ENCODE data around the gene RAPGEF3.

RAPGEF3 gene

GRCh38 chr12:47781479-47782371 is 23.0 kb upstream of the RAPGEF3 start:
- H3K9ac ChIP-seq (ENCODE audit: low read length): no peak overlapping the region
- no peaks in the 10 kb centered on the region for H3K27me3 ChIP-seq (ENCODE audit: control insufficient read depth in 1 of 2, insufficient read depth in 2 of 2, low read length in 2 of 2)
- H3K27ac ChIP-seq (ENCODE audit: low read depth, low read length): no peak overlapping the region
- peaks cover 28% of the 10 kb centered on the region for H3K4me1 ChIP-seq (ENCODE audit: insufficient read depth, low read length)
- no peak overlapping the region for H3K4me3 ChIP-seq (ENCODE audit: low read depth in 1 of 2, low read length in 2 of 2)
- peaks cover 52% of the 10 kb centered on the region for H3K36me3 ChIP-seq (ENCODE audit: insufficient read depth, low read length)
- H3K9me3 ChIP-seq (ENCODE audit: low read length): no peaks in the 10 kb centered on the region

- Histone ChIP-seq H3K27me3 (ENCODE audit: control insufficient read depth in 1 of 2, insufficient read depth in 2 of 2, low read length in 2 of 2) (no peaks in the 10 kb centered on the region), H3K9me3 (ENCODE audit: low read length) (no peaks in the 10 kb centered on the region), H3K9ac (ENCODE audit: low read length) (no peak overlapping the region), H3K36me3 (ENCODE audit: insufficient read depth, low read length) (peaks cover 35% of the 10 kb centered on the region), H3K27ac (ENCODE audit: low read depth, low read length) (no peak overlapping the region), H3K4me1 (ENCODE audit: insufficient read depth, low read length) (peaks cover 45% of the 10 kb centered on the region), H3K4me3 (ENCODE audit: low read depth in 1 of 2, low read length in 2 of 2) (no peak overlapping the region)
Observed at GRCh38 chr12:47779943-47780504, 21.3 kb upstream of the RAPGEF3 start.

- peaks cover 51% of the 10 kb centered on the region for H3K4me1 ChIP-seq (ENCODE audit: insufficient read depth, low read length)
- no peak overlapping the region for H3K4me3 ChIP-seq (ENCODE audit: low read depth in 1 of 2, low read length in 2 of 2)
- H3K27me3 ChIP-seq (ENCODE audit: control insufficient read depth in 1 of 2, insufficient read depth in 2 of 2, low read length in 2 of 2): no peaks in the 10 kb centered on the region
- H3K9me3 ChIP-seq (ENCODE audit: low read length): no peaks in the 10 kb centered on the region
- no peak overlapping the region for H3K9ac ChIP-seq (ENCODE audit: low read length)
- H3K27ac ChIP-seq (ENCODE audit: low read depth, low read length): no peak overlapping the region
- H3K36me3 ChIP-seq (ENCODE audit: insufficient read depth, low read length): peaks cover 29% of the 10 kb centered on the region
Observed at GRCh38 chr12:47779301-47779942, 20.7 kb upstream of the RAPGEF3 start.

GRCh38 chr12:47778881-47779280 is 20.2 kb upstream of the RAPGEF3 start:
- Histone ChIP-seq H3K9ac (ENCODE audit: low read length) (no peak overlapping the region), H3K4me1 (ENCODE audit: insufficient read depth, low read length) (peaks cover 56% of the 10 kb centered on the region), H3K36me3 (ENCODE audit: insufficient read depth, low read length) (peaks cover 23% of the 10 kb centered on the region), H3K4me3 (ENCODE audit: low read depth in 1 of 2, low read length in 2 of 2) (no peak overlapping the region), H3K27me3 (ENCODE audit: control insufficient read depth in 1 of 2, insufficient read depth in 2 of 2, low read length in 2 of 2) (no peaks in the 10 kb centered on the region), H3K9me3 (ENCODE audit: low read length) (no peaks in the 10 kb centered on the region), H3K27ac (ENCODE audit: low read depth, low read length) (no peak overlapping the region)

GRCh38 chr12:47777741-47778558 is 19.3 kb upstream of the RAPGEF3 start:
- H3K4me3 ChIP-seq (ENCODE audit: low read depth in 1 of 2, low read length in 2 of 2): no peak overlapping the region
- H3K4me1 ChIP-seq (ENCODE audit: insufficient read depth, low read length): peaks cover 58% of the 10 kb centered on the region
- H3K36me3 ChIP-seq (ENCODE audit: insufficient read depth, low read length): peaks cover 15% of the 10 kb centered on the region
- no peak overlapping the region for H3K27ac ChIP-seq (ENCODE audit: low read depth, low read length)
- H3K9ac ChIP-seq (ENCODE audit: low read length): no peak overlapping the region
- H3K27me3 ChIP-seq (ENCODE audit: control insufficient read depth in 1 of 2, insufficient read depth in 2 of 2, low read length in 2 of 2): no peaks in the 10 kb centered on the region
- no peaks in the 10 kb centered on the region for H3K9me3 ChIP-seq (ENCODE audit: low read length)

GRCh38 chr12:47777151-47777550 is 18.5 kb upstream of the RAPGEF3 start:
- H3K4me3 ChIP-seq (ENCODE audit: low read depth in 1 of 2, low read length in 2 of 2): no peak overlapping the region
- H3K4me1 ChIP-seq (ENCODE audit: insufficient read depth, low read length): peaks cover 63% of the 10 kb centered on the region
- H3K9me3 ChIP-seq (ENCODE audit: low read length): no peaks in the 10 kb centered on the region
- H3K9ac ChIP-seq (ENCODE audit: low read length): no peak overlapping the region
- H3K27ac ChIP-seq (ENCODE audit: low read depth, low read length): no peak overlapping the region
- H3K27me3 ChIP-seq (ENCODE audit: control insufficient read depth in 1 of 2, insufficient read depth in 2 of 2, low read length in 2 of 2): no peaks in the 10 kb centered on the region
- peaks cover 11% of the 10 kb centered on the region for H3K36me3 ChIP-seq (ENCODE audit: insufficient read depth, low read length)

GRCh38 chr12:47776471-47777143 is 17.9 kb upstream of the RAPGEF3 start:
- H3K27me3 ChIP-seq (ENCODE audit: control insufficient read depth in 1 of 2, insufficient read depth in 2 of 2, low read length in 2 of 2): no peaks in the 10 kb centered on the region
- H3K9ac ChIP-seq (ENCODE audit: low read length): no peak overlapping the region
- peak overlapping the region; percentile 43 for H3K27ac ChIP-seq (ENCODE audit: low read depth, low read length)
- peaks cover 6% of the 10 kb centered on the region for H3K36me3 ChIP-seq (ENCODE audit: insufficient read depth, low read length)
- no peaks in the 10 kb centered on the region for H3K9me3 ChIP-seq (ENCODE audit: low read length)
- peaks cover 63% of the 10 kb centered on the region for H3K4me1 ChIP-seq (ENCODE audit: insufficient read depth, low read length)
- H3K4me3 ChIP-seq (ENCODE audit: low read depth in 1 of 2, low read length in 2 of 2): no peak overlapping the region

- no peak overlapping the region for H3K27ac ChIP-seq (ENCODE audit: low read depth, low read length)
- H3K9me3 ChIP-seq (ENCODE audit: low read length): no peaks in the 10 kb centered on the region
- H3K36me3 ChIP-seq (ENCODE audit: insufficient read depth, low read length): no peaks in the 10 kb centered on the region
- peaks cover 65% of the 10 kb centered on the region for H3K4me1 ChIP-seq (ENCODE audit: insufficient read depth, low read length)
- no peaks in the 10 kb centered on the region for H3K27me3 ChIP-seq (ENCODE audit: control insufficient read depth in 1 of 2, insufficient read depth in 2 of 2, low read length in 2 of 2)
- H3K4me3 ChIP-seq (ENCODE audit: low read depth in 1 of 2, low read length in 2 of 2): peak overlapping the region in 1 of 2 donors; percentile 11
- H3K9ac ChIP-seq (ENCODE audit: low read length): no peak overlapping the region
Observed at GRCh38 chr12:47775100-47775911, 16.6 kb upstream of the RAPGEF3 start.

GRCh38 chr12:47774663-47775062 is 16.0 kb upstream of the RAPGEF3 start:
- Histone ChIP-seq H3K27me3 (ENCODE audit: control insufficient read depth in 1 of 2, insufficient read depth in 2 of 2, low read length in 2 of 2) (no peaks in the 10 kb centered on the region), H3K9me3 (ENCODE audit: low read length) (no peaks in the 10 kb centered on the region), H3K4me3 (ENCODE audit: low read depth in 1 of 2, low read length in 2 of 2) (no peak overlapping the region), H3K4me1 (ENCODE audit: insufficient read depth, low read length) (peaks cover 65% of the 10 kb centered on the region), H3K9ac (ENCODE audit: low read length) (no peak overlapping the region), H3K36me3 (ENCODE audit: insufficient read depth, low read length) (no peaks in the 10 kb centered on the region), H3K27ac (ENCODE audit: low read depth, low read length) (no peak overlapping the region)

- Histone ChIP-seq H3K9ac (ENCODE audit: low read length) (peak overlapping the region; percentile 11), H3K27ac (ENCODE audit: low read depth, low read length) (peak overlapping the region; percentile 64), H3K36me3 (ENCODE audit: insufficient read depth, low read length) (no peaks in the 10 kb centered on the region), H3K4me1 (ENCODE audit: insufficient read depth, low read length) (peaks cover 59% of the 10 kb centered on the region), H3K27me3 (ENCODE audit: control insufficient read depth in 1 of 2, insufficient read depth in 2 of 2, low read length in 2 of 2) (no peaks in the 10 kb centered on the region), H3K9me3 (ENCODE audit: low read length) (no peaks in the 10 kb centered on the region), H3K4me3 (ENCODE audit: low read depth in 1 of 2, low read length in 2 of 2) (peak overlapping the region; percentile 64 to 81)
Observed at GRCh38 chr12:47773858-47774580, 15.3 kb upstream of the RAPGEF3 start.

Measured in muscle layer of colon (tissue), 2 donors.